Activated T-helper 9 cell treated with anti-CD3 and anti-CD28 coated beads, Interleukin-2, amount 50 U/mL, for 16 hours (primary cell): ENCODE data around the gene WDR20.
A peak's percentile ranks its signal among the peaks of the same experiment; 100 is the strongest.

Experiments
- DNase-seq: peaks from one replicate; pipeline ENCODE4 v3.0.0-alpha.2; 2020; ENCODE audit warnings: low read depth

WDR20 gene

GRCh38 chr14:102219316-102219715 lies 79.6 kb downstream of the WDR20 start:
- DNase-seq, result no peak

DNA sequence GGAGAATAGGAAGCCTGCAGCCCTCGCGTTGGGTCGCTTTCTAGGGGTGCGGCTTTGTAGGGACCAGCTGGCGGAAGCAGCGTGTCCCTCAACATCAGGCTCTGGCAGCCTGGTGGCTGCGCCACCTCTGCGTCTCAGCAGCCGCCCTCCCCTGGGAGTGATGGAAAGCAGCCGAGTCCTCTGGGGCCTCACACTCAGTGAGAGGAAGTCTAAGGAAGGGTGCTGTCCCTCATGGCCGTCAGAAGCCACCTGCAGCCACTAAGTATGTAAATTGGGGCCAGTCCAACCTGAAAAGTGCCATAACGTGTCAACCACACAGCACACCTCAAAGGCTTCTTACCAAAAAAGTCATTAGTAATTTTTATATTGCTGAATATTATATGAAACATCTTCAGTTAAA lies 80.3 kb downstream of the WDR20 start:
- no peak for DNase-seq

- DNase-seq, result no peak
Measured at GRCh38 chr14:102221026-102221425, 81.3 kb downstream of the WDR20 start.

DNA sequence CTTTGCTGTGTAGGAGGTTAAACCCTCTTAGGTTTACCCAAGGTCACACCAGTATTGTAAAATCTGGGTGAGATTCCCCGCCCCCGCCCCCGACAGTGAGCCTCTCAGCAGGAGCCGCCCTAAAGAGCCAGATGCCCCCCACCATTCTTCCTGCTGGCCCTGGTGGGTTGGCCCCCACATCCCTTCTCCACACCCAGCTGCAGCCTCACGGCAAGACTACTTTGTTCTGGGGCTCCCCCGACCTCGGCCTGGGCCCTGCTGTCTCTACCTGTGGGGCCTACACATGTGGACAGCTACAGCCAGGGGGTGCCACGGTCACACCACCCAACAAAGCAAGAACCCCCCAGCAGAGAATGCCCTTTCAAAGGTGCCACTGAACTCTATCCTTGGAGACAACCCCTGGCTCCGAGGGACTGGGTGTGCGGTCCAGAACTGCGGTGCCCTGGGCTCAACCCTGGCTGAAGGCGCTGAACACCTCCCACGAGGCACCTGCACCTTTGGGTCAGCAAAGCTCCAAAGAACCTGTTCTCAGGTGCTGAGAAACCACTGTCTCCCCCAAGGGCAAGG lies 82.4 kb downstream of the WDR20 start:
- DNase-seq, result no peak

DNA sequence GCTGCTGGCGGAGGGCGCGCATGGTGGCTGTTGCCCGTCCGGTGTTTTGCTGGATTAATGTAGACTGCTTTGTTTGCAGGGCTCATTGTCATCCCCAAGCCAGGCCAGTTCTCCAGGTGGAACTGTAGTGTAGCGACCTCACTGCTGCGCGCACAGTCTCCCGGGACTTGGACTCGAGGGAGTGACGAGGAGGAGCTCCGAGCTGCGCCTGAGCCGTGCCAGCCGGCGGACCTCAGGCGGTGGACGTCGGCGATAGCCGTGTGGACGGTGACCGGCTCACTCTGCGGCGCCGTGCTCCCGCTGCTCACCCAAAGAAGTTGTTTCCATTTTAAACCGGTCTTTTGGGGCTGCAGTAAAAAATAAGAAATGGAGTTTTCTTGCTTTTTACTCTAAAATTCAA lies 83.1 kb downstream of the WDR20 start:
- no peak for DNase-seq

- DNase-seq, result no peak
Measured at GRCh38 chr14:102223682-102224081, 84.0 kb downstream of the WDR20 start.

- no peak for DNase-seq
Measured at GRCh38 chr14:102225386-102225785, 85.7 kb downstream of the WDR20 start.

DNA sequence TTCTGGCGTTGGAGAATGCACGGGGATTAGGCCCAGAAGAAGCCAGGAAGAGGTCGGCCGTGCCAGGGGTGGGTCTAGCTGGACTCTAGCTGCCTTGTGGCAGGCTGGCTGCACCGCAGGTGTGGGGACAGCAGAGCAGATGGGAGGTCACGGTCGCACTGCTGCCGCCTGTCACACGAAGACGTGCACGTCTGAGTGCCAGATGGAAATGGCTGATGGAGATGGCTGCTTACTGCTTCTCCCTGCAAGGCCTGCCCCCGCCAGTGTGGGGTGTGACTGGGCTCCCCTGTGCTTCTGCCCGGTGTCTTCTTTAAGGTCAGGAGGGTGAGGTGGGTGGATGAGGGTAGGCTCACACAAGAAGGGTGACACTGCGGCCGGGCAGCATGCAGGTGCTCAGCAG lies 86.2 kb downstream of the WDR20 start:
- DNase-seq, result no peak

DNA sequence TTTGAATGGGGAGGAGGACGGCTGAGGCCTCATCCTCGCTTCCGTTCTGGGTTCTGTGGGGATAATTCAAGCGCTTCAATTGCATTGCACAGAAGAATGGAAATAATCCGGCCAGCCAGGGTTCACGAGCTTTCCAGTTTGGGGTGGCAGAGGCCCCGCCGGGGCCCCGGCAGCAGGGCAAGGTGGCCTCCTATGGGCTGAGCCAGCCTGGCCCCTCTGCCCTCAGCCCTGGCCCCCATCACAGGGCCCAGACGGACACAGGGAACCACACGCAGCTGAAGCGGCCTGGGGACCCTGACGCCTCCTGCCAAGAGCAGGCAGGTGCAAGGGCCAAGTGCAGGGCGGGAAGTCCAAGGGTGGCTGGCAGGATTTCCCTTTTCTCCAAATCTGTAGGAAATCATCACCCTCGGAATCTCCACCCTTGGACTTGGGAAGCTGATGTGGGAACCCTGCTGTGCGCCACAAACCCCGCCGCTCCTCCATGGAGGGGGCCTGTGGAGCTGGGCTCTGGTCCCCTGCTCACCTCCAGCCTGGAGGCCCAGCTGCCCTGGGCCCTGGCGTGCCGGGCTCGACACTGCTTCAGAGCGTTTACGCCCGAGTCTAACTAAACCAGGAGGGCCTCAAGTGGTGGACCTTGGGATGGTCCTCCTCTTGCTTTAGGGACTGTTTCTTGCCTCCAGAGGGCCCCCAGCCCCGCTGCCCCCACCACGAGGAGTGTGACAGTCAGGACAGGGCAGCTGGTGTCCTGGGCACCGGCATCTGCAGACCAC lies 86.8 kb downstream of the WDR20 start:
- no peak for DNase-seq

GRCh38 chr14:102227184-102227964 lies 87.7 kb downstream of the WDR20 start:
- DNase-seq, result no peak

DNA sequence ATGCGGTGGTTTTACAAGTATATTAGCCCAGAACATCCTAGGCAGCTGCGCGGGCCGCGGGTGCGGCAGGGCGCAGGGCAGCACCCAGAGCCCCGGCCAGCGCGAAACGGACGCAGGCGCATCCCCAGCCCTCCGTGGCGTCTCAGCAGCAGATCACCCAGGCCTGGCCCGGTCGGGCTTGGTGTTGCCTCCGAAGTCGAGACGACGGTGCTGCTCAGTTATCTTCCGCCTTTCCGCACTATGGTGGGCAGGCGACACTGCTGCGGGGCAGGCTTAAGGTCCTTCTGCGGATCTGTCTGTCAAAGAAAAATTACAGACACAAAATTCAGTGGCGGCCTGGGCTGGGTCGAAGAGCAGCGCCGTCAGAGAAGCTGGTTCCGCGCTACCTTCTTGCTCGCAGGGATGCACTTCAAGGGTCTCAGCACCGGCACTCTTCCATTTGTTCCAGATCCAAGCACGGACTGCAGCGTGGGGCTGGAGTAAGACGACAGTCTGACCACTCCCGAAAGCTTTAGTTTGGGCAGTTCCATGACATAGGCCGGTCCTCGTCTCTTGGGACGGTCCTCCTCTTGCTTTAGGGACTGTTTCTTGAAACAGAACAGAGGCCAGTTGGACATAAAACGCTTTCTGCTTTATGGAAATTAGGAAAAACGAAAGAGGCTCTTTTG lies 89.5 kb downstream of the WDR20 start:
- no peak for DNase-seq

DNA sequence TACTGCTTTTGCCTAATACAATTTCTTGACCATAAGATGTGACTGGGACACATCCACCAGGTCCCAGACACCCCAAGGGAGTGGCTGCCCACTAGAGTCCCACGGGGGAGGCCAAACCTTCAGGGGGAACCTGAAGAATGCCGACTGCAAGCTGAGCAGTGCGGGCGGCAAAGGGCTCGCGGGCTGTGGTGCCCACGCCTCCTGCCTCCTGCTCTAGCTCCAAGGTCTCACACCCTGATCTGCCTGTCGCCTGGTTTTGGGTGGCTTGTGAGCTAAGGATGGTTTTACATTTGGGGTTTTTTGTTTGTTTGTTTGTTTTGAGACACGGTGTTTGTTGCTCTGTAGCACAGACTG lies 90.0 kb downstream of the WDR20 start:
- no peak for DNase-seq

DNA sequence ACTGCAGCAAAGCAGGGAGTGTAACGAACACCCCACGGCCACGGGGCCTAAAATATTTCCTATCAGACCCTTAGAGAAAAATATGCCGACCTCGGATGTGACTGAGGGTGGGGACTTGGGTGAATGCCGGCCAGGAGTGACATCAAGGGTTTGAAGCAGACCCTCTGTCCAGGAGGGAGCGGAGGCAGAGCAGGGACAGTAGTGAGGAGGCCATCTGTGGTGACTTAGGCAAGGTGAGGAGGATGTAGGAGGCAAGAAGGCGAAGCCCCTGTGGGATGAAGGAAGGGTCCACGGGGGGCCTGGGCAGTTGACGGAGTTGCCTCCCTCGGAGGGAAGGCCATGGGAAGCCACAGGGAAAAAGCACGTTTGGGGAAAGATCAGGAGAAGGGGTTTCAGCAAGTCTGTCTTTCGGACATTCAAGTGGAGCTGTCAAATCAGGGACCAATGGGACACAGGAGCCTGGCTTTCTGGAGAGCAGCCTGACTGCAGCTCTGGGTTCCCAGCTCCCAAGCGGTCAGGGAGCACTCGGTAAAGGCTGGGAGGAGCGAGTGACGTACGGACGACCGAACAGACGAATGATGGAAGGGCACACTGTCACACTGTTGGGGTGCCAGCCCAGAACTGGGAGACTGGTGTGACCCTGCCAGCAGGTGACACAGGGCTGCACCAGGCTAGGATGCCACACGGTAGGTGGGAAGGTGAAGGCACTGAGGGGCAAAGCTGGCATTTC lies 90.9 kb downstream of the WDR20 start:
- DNase-seq, result no peak

- DNase-seq, result no peak
Measured at GRCh38 chr14:102231476-102232347, 92.0 kb downstream of the WDR20 start.

- DNase-seq, result no peak
Measured at GRCh38 chr14:102232348-102232625, 92.6 kb downstream of the WDR20 start.

- DNase-seq, result no peak
Measured at GRCh38 chr14:102233081-102233480, 93.4 kb downstream of the WDR20 start.

- DNase-seq, result no peak
Measured at GRCh38 chr14:102234331-102235264, 94.9 kb downstream of the WDR20 start.

DNA sequence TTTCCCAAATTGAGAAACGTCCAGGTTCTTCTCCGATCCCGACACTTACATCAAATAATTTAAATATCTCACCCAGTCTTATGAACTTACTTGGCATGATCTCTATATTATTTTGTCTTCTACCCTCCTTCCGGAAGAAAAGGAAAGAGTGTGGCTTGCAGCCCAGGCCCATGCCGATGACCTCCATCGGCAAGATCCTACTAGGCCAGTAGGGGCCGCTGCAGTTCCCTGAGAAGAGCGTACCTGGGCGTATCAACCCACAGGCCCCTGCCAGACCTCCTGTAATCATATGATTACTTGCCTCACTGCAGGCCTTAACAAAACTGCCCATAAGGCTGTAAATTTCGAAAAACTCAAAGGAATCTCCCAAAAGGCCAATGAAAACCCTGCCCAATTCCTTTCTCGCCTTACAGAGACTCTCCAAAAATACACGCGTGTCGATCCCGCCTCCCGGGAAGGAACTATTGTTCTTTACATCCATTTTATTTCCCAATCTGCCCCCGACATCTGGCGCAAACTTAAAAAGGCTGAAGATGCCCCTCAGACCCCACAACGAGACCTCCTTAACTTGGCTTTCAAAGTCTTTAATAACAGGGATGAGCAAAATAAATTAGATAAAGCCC lies 95.7 kb downstream of the WDR20 start:
- DNase-seq, result peak; percentile 60

DNA sequence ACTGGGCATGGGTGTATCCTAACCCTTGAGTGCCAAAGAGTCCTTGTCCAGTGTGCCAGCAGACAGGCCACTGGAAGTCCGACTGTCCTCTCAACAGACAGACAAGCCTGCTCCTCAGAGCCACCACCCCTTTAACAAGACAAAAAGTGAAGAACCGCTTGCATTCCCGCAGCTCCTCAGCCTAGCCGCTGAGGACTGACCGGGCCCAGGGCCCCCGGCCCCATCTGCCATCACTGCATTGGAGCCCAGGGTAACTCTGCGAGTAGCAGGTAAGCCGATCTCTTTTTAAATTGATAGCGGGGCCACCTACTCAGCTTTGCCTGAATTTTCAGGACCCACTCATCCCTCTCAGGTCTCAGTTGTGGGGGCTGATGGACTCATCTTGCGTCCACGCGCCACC lies 96.3 kb downstream of the WDR20 start:
- DNase-seq, result no peak

- no peak for DNase-seq
Measured at GRCh38 chr14:102238131-102238530, 98.4 kb downstream of the WDR20 start.
